ENCODE results near the gene LIPT2.
A peak's percentile ranks its signal among the peaks of the same experiment; 100 is the strongest.

The LIPT2 gene

DNA sequence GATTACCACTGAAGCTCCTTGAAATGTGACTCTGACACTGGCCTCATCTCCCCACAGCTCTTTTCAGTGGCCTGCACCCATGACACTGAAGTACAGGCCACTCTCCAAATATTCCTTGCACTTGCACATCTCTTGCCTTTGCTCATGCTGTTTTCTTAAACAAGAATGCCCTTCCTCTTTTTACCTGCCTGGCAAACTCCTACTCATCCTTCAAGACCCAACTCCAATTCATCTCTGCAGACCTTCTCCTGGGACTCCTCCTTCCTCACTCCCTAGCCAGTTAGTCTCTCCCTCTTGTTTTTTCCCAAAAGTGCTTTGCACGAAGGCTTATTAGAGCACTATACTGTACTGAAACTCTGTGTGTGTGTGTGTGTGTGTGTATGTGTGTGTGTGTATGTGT lies 28.8 kb downstream of the LIPT2 start:
- TF ChIP-seq, protein P1, sequence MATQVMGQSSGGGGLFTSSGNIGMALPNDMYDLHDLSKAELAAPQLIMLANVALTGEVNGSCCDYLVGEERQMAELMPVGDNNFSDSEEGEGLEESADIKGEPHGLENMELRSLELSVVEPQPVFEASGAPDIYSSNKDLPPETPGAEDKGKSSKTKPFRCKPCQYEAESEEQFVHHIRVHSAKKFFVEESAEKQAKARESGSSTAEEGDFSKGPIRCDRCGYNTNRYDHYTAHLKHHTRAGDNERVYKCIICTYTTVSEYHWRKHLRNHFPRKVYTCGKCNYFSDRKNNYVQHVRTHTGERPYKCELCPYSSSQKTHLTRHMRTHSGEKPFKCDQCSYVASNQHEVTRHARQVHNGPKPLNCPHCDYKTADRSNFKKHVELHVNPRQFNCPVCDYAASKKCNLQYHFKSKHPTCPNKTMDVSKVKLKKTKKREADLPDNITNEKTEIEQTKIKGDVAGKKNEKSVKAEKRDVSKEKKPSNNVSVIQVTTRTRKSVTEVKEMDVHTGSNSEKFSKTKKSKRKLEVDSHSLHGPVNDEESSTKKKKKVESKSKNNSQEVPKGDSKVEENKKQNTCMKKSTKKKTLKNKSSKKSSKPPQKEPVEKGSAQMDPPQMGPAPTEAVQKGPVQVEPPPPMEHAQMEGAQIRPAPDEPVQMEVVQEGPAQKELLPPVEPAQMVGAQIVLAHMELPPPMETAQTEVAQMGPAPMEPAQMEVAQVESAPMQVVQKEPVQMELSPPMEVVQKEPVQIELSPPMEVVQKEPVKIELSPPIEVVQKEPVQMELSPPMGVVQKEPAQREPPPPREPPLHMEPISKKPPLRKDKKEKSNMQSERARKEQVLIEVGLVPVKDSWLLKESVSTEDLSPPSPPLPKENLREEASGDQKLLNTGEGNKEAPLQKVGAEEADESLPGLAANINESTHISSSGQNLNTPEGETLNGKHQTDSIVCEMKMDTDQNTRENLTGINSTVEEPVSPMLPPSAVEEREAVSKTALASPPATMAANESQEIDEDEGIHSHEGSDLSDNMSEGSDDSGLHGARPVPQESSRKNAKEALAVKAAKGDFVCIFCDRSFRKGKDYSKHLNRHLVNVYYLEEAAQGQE (IDR thresholded peaks at IDR 0.05; ENCODE audit: low read depth), result no peak
- no peak for TF ChIP-seq TEAD4 (IDR thresholded peaks at IDR 0.05)
- TF ChIP-seq ZBTB7A (IDR thresholded peaks at IDR 0.05; ENCODE audit: low read depth), result no peak
- no peak for TF ChIP-seq CEBPB (IDR thresholded peaks at IDR 0.05)
- TF ChIP-seq FOXM1 (IDR thresholded peaks at IDR 0.05; ENCODE audit: borderline replicate concordance, low read depth), result no peak
- TF ChIP-seq, protein P2, sequence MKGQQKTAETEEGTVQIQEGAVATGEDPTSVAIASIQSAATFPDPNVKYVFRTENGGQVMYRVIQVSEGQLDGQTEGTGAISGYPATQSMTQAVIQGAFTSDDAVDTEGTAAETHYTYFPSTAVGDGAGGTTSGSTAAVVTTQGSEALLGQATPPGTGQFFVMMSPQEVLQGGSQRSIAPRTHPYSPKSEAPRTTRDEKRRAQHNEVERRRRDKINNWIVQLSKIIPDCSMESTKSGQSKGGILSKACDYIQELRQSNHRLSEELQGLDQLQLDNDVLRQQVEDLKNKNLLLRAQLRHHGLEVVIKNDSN (IDR thresholded peaks at IDR 0.05), result no peak
- no peak for TF ChIP-seq EGR1 (IDR thresholded peaks at IDR 0.05)
- no peak for TF ChIP-seq RAD21 (IDR thresholded peaks at IDR 0.05; ENCODE audit: low read depth)
- TF ChIP-seq YY1 (IDR thresholded peaks at IDR 0.05; ENCODE audit: low read depth), result no peak
- TF ChIP-seq NFIC (IDR thresholded peaks at IDR 0.05), result no peak
- TF ChIP-seq, protein P3, sequence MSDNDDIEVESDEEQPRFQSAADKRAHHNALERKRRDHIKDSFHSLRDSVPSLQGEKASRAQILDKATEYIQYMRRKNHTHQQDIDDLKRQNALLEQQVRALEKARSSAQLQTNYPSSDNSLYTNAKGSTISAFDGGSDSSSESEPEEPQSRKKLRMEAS (IDR thresholded peaks at IDR 0.05), result no peak
- no peak for TF ChIP-seq EP300 (IDR thresholded peaks at IDR 0.05; ENCODE audit: borderline replicate concordance)
- TF ChIP-seq CREB1 (IDR thresholded peaks at IDR 0.05; ENCODE audit: low read depth), result no peak
- TF ChIP-seq TAF1 (IDR thresholded peaks at IDR 0.05; ENCODE audit: low read depth), result no peak
- TF ChIP-seq TCF12 (IDR thresholded peaks at IDR 0.05; ENCODE audit: low read depth), result no peak

DNA sequence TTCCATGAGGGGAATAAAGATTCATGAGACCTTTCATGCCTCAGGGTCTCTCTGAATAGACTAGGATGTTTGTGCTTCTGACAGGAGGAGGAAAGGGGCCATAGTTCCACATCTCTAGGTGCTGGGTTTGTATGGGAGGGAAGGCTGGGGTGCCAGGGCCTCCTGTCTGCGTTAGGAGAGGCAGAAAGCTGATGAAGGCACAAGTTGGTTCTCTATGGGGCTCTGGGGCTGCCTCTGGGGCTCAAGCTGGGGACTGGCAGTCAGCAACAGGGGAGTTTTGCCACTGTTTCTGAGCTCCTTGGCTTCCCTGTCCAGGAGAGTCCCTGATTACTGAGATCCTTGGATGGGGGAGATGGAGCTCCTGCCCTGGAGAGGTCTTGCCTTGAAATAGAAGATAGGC lies 30.3 kb downstream of the LIPT2 start:
- no peak for TF ChIP-seq TEAD4 (IDR thresholded peaks at IDR 0.05)
- TF ChIP-seq EP300 (IDR thresholded peaks at IDR 0.05; ENCODE audit: borderline replicate concordance), result no peak
- TF ChIP-seq FOXM1 (IDR thresholded peaks at IDR 0.05; ENCODE audit: borderline replicate concordance, low read depth), result no peak
- TF ChIP-seq RAD21 (IDR thresholded peaks at IDR 0.05; ENCODE audit: low read depth), result no peak
- TF ChIP-seq CEBPB (IDR thresholded peaks at IDR 0.05), result no peak
- TF ChIP-seq TAF1 (IDR thresholded peaks at IDR 0.05; ENCODE audit: low read depth), result no peak
- no peak for TF ChIP-seq TCF12 (IDR thresholded peaks at IDR 0.05; ENCODE audit: low read depth)
- TF ChIP-seq EGR1 (IDR thresholded peaks at IDR 0.05), result no peak
- no peak for TF ChIP-seq ZBTB7A (IDR thresholded peaks at IDR 0.05; ENCODE audit: low read depth)
- TF ChIP-seq, protein P1 (IDR thresholded peaks at IDR 0.05; ENCODE audit: low read depth), result no peak
- no peak for TF ChIP-seq CREB1 (IDR thresholded peaks at IDR 0.05; ENCODE audit: low read depth)
- no peak for TF ChIP-seq YY1 (IDR thresholded peaks at IDR 0.05; ENCODE audit: low read depth)
- TF ChIP-seq, protein P3 (IDR thresholded peaks at IDR 0.05), result no peak
- TF ChIP-seq, protein P2 (IDR thresholded peaks at IDR 0.05), result no peak
- no peak for TF ChIP-seq NFIC (IDR thresholded peaks at IDR 0.05)

DNA sequence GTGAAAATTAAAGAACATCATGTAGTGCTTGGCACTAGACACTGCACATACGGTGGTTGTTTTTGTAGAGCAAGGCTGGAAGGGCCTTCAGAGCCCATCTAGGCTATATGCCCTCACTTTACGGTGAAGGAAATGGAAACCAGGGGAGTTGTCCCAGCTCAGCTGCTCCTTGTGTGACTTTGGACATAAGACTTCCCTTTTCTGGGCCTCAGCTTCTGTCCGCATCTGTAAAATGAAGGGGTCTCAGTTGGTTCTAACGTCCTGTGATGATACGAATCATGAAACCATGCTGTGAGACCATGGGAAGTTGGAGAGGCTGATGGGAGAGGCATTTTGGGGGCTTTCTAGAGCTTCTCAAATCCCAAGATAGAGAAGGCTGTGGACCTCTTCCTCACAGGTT lies 30.9 kb downstream of the LIPT2 start:
- TF ChIP-seq NFIC (IDR thresholded peaks at IDR 0.05) (no peak), EP300 (IDR thresholded peaks at IDR 0.05; ENCODE audit: borderline replicate concordance) (no peak), TCF12 (IDR thresholded peaks at IDR 0.05; ENCODE audit: low read depth) (no peak), CEBPB (IDR thresholded peaks at IDR 0.05) (no peak)

DNA sequence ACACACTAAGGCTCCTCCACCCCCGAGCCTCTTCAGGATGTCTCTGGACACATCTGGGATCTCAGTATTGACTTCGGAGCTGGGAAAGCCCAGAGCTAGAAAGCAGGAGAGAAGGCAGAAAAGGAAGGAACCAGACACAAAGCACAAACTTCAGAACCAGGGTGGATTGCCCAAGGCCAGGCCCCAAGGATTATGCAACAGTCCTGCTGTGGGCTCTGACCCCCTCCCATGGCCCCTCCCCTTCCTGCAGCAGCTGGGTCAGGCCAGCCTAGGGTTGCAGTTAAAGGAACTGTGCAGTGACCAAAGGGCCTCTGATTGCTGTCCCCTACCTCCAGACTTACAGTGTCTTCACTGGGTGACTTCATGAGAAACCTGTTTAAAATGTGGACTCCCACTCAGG lies 31.5 kb downstream of the LIPT2 start:
- TF ChIP-seq YY1 (IDR thresholded peaks at IDR 0.05; ENCODE audit: low read depth), result no peak
- peak; percentile 77 for TF ChIP-seq CEBPB (IDR thresholded peaks at IDR 0.05)

DNA sequence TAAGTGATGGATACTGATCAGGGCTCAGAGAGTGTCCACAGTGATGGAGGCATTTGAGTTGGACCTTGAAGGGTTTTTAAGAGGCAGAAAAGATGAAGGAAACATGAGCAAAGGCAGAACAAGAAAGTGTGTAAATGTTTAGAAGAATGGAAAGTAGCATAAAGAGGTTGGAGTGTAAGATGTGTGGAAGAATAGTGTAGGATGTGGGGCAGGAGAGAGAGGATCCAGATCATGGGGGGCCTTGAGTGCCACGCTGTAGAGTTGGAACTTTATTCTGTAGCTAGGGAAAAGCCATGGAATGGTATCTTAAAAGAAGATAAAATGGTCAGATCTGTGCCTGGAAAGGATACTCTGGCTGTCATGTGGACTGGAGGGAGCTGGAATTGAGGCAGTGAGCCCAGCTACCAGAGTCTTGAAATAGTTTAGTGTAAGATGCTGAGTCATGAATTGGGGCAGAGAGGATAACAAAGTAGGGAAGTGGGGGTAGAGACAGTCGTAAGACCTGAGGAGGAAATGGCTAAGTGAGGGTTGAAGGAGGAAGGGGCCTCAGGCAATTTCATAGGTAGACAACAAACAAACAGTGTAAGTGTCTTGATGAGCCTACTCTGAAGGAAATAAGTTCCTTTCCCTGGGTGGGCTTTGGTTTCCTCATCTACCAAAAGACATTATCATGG lies 32.9 kb downstream of the LIPT2 start:
- TF ChIP-seq CREB1 (IDR thresholded peaks at IDR 0.05; ENCODE audit: low read depth), result no peak
- no peak for TF ChIP-seq YY1 (IDR thresholded peaks at IDR 0.05; ENCODE audit: low read depth)
- TF ChIP-seq, protein P2 (IDR thresholded peaks at IDR 0.05), result no peak
- no peak for TF ChIP-seq TEAD4 (IDR thresholded peaks at IDR 0.05)
- TF ChIP-seq FOXM1 (IDR thresholded peaks at IDR 0.05; ENCODE audit: borderline replicate concordance, low read depth), result no peak
- TF ChIP-seq EP300 (IDR thresholded peaks at IDR 0.05; ENCODE audit: borderline replicate concordance), result no peak
- TF ChIP-seq, protein P1 (IDR thresholded peaks at IDR 0.05; ENCODE audit: low read depth), result no peak
- TF ChIP-seq CEBPB (IDR thresholded peaks at IDR 0.05), result no peak

Measured in Ishikawa (cell line).